ENCODE results near the gene PLXNA2.

PLXNA2 gene

DNA sequence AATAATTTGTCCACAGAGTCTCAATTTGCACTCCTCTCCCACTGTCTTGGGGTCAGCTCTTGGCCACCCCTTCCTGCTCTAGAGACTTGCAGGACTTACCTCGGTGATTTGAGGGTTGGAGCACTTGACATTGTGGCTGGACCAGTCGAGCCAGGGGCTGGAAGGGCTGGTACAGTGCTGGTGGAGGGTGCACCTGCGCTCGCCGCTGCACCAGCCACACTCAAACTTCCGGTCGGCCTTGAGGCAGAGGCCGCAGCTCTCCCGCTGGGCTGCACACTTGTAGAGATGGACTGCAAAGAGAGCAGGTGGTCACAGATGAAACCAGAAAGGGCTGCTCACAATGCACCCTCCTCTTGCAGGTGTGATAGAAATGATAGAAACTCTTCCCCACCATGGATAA lies 165.0 kb downstream of the PLXNA2 start:
- in situ Hi-C loops (cut with HindIII; ENCODE audit: low sequenced_read_pairs), result no loop called here

DNA sequence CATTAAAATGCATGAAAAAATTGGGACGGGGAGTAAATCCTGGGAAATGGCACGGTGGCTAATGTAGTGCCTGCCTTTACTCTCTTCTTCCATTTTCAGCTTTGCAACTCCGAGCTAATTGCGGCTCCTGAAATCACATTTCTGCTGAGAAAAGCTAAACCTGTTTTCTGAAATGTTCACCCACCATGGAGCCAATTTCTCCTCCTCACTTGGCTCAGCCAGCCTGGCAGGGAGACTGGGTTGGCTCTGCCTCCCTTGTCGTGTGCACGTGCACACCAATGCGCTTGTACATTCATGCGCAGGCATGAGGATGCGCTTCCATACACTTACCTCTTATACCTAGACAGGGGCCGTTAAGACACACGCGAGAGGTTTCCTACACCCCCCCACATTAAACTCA lies 165.4 kb downstream of the PLXNA2 start:
- in situ Hi-C loops (cut with HindIII; ENCODE audit: low sequenced_read_pairs), result no loop called here

DNA sequence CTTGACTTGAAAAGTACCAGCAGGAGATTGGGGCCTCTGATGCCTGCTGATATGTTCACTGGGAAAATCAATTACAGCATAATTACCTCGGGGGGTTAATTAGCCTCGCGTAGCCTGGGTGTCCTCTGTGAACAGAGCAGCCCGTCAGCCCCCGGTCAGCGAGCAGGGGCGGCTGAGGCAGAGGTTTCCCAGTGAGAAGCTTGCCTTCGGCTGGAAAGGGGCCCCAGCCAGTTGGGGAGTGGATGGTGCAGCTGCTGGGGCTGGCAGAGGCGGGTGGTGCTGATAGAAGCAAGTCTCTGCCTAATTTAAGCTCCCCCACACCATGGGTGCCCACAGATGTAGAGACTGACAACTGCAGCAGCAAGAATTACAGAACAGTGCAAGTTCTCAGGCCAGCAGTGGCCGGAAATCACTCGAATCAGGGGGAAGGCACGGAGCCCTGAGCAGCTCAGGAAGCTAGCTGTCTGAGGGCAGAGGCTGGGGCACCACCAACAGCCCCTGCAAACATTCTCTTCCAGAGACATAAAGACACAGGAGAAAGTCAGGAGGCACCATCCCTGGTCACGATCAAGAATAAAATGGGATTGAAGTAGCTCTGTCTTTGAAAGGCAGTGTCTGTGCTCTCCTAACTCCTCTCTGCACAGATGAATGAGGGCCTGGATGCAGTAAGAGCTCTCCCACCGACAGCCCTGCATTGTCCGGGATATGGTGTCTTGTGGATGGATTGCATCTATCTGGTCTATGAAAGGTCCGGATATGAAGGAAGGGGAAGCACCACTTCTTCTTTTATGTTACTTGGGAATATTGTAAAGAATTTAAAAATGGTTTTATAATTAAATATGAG lies 166.7 kb downstream of the PLXNA2 start:
- in situ Hi-C loops (cut with HindIII; ENCODE audit: low sequenced_read_pairs), result no loop called here

DNA sequence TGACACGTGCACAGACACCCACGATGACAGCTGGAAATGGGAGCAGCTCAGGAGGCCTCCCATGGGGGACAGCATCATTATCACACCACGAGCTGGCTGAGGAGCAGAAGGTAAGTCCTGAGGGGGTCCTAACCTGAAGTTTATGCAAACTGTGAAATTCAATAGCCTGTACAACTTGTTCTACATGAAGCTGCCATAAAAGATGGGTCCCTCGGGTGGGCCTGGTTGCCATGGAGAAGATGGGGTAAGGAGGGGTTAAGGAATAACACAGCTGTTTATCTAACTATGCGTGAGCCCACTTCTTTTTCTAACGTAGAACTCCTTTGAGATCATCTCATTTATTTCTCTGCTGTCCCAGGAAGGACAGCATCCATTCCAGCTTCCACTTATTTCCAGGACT lies 169.8 kb downstream of the PLXNA2 start:
- in situ Hi-C loops (cut with HindIII; ENCODE audit: low sequenced_read_pairs), result no loop called here

DNA sequence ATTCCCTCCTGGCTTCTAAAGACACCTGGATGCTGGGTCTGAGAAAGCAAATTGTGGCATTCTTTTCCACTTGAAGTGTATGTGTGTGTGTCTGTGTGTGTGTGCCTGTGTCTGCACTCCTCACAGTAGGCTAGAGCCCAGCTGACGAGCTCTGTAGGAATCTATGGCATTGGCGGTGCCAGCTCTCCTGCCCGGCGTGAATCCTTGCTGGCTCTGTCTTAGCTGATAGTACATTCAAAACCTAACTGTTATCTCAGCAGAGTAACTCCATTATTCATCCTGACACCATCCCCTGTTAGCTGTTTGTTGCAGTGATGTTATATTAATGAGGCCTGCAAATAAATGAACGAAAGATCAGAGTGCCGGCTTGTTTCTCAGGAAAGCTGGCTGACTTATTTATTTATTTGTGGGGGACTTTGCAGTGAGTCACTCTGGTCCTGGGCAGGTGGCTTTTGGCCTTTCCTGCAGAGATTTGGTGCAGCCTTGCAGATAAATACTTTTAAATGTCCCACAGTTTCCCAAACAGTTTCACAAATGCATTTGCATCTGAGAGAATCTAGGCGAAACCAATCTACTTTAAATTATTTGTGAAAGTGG lies 172.7 kb downstream of the PLXNA2 start:
- in situ Hi-C loops (cut with HindIII; ENCODE audit: low sequenced_read_pairs), result no loop called here

DNA sequence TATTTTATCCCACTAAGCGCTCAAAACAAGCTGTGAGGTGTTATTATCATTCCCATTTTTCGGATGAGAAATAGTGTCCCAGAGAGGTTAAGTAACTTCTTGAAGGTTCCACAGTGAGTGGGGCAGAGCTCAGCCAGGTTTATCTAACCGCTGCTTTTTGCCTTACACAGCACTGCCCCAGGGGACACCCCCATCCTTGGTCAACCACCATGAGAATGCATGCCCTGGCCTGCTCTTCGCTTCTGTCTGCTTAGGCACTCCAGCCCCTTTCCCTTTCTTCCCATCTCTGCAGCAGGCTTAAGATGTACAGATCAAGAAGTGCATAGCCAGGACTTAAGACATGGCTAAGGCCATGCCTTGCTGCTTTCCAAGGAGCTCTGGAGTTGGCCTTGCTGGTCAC lies 174.3 kb downstream of the PLXNA2 start:
- in situ Hi-C loops (cut with HindIII; ENCODE audit: low sequenced_read_pairs), result no loop called here

DNA sequence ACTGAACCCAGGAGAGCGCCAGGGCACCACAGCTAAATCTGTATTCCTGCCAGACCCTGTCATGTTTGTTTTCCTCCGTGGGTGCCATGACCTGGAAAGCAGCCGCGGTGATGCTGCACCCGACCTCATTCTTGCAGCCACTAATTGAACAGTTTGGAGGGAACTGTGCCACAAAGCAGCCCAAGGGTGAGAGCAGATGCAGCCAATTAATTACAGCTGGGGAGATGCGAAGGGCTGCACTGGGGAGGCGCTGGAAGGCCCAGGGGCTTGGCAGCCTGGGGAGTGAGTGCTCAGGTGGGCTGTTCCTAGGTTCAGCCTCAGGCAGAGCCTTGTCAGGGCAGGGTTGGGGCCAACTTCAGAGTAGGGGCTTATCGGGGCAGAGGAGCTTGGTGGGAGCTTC lies 174.9 kb downstream of the PLXNA2 start:
- in situ Hi-C loops (cut with HindIII; ENCODE audit: low sequenced_read_pairs), result no loop called here

DNA sequence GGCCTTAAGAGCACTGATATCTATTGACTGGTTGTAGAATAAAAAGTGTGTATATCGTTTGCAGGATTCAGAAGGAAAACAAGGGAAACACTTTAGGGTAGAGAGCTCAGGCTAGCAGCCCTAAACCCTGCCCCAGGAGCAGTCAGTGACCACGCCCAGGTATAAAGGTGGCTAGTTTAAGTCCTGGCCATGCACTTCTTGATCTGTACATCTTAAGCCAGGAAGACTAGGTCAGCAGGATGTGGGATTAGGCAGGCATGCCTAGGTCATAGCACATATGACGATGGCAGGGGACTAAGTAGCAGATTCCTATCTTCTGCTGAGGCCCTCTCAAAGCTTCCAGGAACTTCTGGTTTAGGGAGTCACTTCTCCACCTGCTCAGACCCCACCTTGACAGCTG lies 175.3 kb downstream of the PLXNA2 start:
- in situ Hi-C loops (cut with HindIII; ENCODE audit: low sequenced_read_pairs), result no loop called here

DNA sequence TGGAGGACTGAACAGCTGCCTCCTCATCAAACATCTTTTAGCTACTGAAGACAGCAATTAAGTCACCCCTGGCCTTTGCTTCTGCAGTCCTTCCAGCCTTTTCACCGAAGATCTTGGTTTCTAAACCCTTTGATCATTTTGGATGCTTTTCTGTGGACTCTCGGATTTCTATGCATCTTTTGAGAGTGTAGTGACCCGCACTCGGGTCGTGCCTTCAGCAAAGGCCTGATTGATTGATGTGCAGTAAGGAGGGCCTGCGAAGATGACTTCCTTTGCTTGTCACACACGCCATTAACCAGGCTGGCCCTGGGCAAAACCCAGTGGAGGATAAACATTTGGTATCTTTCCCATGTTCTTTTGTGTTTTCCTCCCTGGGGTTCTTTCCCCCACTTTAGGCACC lies 175.8 kb downstream of the PLXNA2 start:
- in situ Hi-C loops (cut with HindIII; ENCODE audit: low sequenced_read_pairs), result no loop called here

DNA sequence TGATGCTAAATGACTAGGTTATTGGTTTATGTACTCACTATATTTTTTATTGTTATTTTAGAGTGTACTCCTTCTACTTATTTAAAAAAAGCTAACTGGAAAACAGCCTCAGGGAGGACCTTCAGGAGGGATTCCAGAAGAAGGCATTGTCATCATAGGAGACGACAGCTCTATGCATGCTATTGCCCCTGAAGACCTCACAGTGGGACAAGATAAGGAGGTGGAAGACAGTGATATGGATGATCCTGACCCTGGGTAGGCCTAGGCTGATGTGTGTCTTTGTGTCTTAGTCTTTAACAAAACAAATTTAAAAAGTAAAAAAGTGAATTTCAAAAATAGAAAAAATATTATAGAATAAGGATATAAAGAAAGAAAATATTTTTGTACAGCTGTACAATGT lies 177.6 kb downstream of the PLXNA2 start:
- in situ Hi-C loops (cut with HindIII; ENCODE audit: low sequenced_read_pairs), result no loop called here

DNA sequence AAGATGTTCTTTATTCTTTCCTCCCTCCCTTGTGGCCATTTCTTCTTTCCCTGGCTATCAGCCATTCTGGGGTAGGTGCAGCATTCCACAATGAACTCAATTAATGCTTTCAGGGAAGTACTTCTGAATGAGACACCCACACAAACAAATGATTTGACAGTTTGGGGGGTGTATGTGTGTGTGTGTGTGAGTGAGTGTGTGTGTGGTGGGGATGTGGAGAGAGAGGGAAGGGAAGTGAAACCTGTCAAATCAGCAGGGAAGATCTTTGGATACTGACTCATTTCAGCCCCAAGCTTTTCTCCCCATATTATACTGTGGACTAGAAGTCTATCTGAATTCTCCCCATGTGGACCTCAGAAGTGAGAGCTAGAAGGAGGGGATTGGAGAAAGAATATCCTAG lies 178.3 kb downstream of the PLXNA2 start:
- in situ Hi-C loops (cut with HindIII; ENCODE audit: low sequenced_read_pairs), result no loop called here

DNA sequence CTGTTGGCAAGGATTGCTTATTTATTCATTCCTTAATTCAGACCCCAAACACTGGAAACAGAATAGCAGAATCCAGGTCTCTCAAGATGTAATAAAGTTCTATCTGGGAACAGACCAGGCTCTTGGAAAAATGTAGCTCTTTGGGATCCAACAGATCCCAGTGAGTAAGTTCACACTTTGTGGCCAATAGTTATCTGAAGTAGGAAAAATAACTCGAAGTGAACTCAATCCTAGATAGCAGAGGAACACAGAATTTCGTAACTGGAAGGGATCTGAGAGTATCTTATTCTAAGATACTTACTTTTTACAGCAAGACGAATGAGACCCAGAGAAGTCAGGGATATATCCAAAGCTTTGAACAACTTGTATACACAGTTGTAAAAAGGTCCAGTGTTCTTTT lies 182.6 kb downstream of the PLXNA2 start:
- in situ Hi-C loops (cut with HindIII; ENCODE audit: low sequenced_read_pairs), result no loop called here

DNA sequence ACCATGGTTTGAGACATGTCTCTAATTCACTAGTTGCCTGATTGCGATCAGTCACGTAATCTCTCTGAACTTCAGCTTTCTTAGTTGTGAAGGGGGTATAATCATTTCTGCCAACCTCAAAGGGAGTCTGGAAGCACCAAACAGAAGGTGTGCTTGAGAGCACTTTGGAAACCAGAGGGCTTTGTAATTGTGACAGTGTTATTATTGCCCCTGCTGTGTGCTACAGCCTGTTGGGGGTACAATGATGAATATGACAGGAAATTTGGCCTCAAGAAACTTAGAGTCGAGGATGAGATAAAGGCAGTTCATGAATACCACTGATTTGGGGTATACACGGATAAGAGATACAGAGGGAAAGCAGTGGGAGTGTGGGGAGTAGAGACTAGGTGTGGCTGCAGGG lies 183.1 kb downstream of the PLXNA2 start:
- in situ Hi-C loops (cut with HindIII; ENCODE audit: low sequenced_read_pairs), result no loop called here

DNA sequence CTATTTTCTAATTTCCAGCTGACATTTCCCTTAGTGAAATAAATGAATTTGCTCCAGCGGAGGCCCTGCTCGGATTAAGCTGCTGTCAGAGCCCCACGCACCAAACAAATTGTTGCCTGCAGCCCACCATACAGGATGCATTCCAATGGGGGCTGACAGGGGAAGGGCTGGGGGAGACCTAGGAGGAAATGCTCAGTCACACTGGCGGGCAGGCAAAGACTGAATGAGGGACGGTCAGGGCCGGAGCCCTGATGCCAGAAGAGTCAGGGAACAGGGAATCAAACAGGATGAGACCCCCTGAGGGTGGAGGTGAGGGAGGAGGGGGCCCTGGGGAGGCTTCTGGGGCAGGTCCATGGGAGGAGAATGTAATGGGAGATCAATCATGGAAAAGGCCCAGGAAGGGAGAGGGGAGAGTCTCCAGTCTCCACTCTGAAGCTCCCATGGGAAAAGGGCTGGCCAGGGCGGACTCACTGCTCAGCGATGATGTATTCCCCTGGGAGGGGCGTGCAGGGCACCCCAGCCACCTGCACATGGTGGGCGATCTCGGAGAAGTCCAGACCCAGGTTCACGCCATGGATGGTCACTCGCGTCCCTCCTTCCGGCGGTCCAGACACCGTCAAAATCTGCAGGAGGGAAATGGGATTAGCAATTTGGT lies 183.8 kb downstream of the PLXNA2 start:
- in situ Hi-C loops (cut with HindIII; ENCODE audit: low sequenced_read_pairs), result no loop called here

DNA sequence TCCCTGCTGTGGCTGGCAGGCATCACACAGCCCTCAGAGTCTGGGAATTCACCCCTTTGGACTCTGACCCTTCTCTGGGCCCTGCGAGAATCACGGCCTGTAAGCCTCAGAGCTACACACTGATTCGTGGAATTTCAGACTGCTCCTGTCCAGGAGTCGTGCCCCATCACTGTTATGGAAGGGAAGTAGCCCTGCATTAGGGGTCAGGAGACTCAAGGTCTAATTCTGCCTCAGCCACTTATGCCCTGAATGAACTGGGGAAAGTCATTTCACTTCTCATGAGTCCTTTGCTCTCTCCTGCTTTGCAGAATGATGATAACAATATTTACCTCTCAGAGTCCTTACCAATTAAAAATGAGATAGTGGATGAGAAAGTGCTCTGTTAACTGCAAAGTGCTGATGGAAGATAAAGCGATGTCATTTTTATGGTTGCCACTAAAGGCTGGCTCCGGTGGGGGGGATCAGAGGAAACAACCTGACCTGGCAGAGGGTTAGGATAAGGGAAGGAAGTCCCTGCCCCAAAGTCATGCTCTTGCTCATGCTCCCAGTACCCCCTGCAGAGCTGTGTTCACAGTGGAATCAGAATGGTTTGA lies 184.7 kb downstream of the PLXNA2 start:
- in situ Hi-C loops (cut with HindIII; ENCODE audit: low sequenced_read_pairs), result no loop called here

DNA sequence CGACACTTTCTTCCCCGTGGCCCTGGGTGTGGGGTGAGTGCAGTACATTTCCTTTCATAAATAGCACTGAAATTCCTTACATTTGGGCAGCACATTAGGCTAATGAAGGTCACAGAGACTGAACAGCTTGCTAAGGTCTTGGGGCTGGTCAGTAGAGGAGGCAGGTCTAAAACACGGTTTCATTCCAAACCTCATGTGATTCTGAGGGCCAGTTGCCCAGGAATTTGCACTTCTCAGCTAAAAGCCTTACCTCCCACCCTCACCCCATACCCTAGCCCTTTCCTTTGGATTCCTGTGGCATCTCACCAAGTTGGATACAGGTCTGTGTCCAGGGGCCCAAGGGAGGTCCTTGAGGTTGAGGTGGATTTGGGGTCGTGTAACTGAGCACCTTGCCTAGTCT lies 185.4 kb downstream of the PLXNA2 start:
- in situ Hi-C loops (cut with HindIII; ENCODE audit: low sequenced_read_pairs), result no loop called here

DNA sequence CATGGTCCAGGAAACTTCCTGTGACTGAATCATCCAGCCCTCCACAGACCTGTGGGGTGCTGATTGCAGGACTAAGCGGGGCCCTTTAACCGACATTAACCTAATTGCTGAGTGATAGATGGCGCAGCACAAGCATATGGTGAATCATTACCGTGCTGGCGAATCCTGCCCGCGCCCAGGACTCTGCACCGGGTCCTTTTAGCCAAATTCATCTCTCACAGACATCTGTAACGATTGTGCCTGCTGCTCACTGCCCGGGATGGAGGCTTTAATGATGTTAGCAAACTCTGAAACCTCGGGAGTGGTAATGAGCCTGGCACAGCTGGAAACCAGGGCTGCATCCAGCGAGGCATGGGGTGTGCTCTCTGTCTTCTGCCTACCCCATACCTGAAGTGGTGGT lies 185.9 kb downstream of the PLXNA2 start:
- in situ Hi-C loops (cut with HindIII; ENCODE audit: low sequenced_read_pairs), result no loop called here

DNA sequence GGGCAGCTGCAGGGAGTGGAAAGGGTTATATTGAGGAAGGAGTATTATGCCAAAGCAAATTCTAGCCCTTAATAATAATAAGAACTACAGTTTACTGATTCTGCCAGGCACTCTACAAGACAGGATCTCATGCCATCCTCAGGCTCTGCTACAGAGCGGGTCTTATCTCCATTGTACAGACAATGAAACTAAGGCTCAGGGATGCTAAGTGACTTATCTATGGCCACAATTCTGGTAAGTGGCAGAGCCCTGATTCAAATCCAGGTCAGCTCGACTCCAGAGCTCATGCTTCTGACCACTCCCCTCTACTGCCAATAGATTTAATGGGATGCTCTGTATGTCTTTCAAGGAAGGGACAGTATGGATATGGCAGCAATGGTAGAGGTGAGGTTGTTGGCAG lies 187.1 kb downstream of the PLXNA2 start:
- in situ Hi-C loops (cut with HindIII; ENCODE audit: low sequenced_read_pairs), result no loop called here

DNA sequence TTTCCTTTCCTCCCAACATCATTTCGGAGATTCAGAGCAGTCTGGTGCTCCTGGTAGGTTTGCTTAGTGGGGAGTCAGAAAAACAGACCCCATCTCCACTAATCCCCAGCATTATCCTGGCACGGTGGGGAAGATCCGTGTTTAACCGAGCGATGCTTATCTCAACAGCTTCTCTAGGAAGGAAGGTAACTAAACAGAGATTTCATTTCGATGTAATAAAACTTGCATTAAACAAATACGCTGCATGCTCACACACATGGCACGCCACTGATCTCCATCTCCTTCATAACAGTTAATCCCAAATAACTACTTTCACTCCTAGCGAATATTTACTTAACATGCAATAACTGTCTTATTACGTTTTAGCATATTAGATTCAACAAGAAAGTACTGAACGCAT lies 188.6 kb downstream of the PLXNA2 start:
- in situ Hi-C loops (cut with HindIII; ENCODE audit: low sequenced_read_pairs), result no loop called here

DNA sequence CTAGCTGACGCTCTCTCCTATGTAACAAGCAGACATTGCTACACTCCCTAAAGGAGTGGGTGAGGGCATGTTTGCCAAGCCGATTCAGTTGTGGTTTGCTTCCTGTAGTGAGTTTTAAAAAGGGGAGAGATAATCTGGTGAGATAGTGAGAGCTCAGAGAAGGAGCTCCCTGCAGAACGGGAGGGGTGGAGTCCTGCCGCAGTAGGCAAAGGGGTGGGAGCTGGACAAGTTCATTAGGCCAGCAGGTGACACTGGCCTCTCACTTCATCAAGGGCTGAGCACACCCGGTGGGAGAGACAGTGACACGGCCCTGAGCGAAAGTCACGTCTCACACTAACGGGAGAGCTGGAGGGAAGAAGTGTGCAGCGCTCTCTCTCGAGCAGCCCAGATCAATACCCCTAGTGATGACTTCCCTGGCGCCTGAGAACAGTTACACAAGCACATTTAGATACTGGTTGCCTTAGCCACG lies 189.2 kb downstream of the PLXNA2 start:
- in situ Hi-C loops (cut with HindIII; ENCODE audit: low sequenced_read_pairs), result no loop called here

DNA sequence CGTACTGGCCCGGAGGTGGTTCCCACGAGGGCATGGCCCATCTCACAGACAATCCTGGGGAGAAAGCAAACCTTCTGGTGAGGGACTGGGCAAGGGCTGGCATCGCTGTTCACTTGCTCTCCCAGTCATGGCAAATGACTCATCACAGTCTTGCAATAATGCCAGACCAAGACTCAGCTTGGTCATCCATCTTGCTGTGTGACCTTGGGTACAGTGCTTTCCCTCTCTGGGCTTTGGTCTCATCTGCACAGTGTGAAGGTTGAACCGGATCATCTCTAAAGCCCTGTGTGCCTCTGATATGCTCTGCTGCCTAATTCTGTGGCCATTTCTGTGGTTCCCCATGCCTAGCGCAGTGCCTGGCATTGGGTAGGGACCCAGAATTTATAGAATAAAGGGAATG lies 189.7 kb downstream of the PLXNA2 start:
- in situ Hi-C loops (cut with HindIII; ENCODE audit: low sequenced_read_pairs), result no loop called here

DNA sequence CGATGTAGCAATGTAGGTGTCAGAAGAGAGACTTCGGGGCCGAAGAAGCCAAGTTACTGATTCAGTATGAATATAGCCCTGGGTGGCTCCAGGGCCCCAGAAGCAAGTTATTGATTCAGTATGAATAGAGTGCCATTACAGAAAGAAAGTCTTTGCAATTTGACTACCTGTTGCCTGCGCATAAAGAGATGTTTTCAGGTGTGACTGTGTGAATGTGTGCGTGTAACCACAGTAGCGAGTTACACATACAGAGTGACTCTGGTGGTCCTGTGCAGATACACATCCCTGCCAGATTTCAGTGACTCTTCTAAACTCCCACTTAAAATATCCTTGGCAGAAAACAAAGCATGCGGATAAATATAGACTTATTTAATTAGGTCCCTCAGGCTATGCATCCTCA lies 190.5 kb downstream of the PLXNA2 start:
- in situ Hi-C loops (cut with HindIII; ENCODE audit: low sequenced_read_pairs), result no loop called here
